Measurements from ENCODE around the gene DGKI.
"Not testable (repeated sequence)": the region's sequence is repeated elsewhere in the genome, so short reads cannot be mapped to it uniquely, and the experiment has no call there.

Gene DGKI

DNA sequence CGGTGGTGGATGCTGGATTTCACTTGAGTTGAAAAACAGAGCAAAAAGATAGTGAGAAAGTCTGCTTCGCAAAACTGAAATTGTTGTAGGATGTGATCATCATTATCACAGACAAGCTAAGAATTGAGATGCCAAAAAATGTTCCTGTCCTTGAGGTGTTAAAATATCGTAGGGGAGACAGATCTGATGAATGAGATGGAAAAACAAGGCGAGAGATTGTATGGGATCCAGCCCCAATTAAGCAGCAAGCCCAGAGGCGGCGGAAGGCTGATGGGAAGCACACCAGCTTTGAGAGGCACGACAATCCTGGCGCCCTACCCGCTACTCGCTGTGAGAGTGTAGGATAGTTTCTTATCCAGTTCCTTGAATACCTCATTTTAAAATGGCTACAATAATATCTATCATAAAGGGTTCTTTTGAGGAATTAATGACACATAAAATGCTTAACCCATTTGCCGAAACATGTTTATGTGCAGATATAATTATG lies 372.2 kb downstream of the DGKI start:
- no peak for DNase-seq (ENCODE audit: low read depth in 2 of 2)

DNA sequence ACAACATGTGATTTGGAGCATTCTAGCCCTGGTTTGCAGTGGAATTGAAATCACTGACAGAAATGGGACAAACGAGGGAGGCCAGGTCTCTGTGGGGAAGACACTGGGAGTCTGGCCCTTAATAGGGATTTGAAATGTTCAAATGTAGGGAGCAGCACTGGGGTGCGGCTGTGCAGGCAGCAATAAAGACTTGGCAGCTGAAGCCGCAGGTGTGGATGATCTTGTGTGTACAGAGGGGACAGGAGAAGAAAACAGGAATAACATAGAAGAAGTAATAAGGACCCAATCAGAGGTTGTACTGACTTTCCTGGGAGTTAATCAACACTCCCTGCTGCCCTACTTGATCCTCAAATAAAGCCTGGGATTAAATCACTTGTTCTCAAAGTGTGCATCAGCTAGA lies 375.6 kb downstream of the DGKI start:
- no peak for DNase-seq (ENCODE audit: low read depth in 2 of 2)

GRCh38 chr7:137469858-137470257 lies 376.9 kb downstream of the DGKI start:
- DNase-seq (ENCODE audit: low read depth in 2 of 2) = no peak

GRCh38 chr7:137469191-137469811 lies 377.5 kb downstream of the DGKI start:
- DNase-seq (ENCODE audit: low read depth in 2 of 2) = no peak

GRCh38 chr7:137462847-137463246 lies 383.9 kb downstream of the DGKI start:
- no peak for DNase-seq (ENCODE audit: low read depth in 2 of 2)

GRCh38 chr7:137462074-137462715 lies 384.6 kb downstream of the DGKI start:
- DNase-seq (ENCODE audit: low read depth in 2 of 2) = no peak

DNA sequence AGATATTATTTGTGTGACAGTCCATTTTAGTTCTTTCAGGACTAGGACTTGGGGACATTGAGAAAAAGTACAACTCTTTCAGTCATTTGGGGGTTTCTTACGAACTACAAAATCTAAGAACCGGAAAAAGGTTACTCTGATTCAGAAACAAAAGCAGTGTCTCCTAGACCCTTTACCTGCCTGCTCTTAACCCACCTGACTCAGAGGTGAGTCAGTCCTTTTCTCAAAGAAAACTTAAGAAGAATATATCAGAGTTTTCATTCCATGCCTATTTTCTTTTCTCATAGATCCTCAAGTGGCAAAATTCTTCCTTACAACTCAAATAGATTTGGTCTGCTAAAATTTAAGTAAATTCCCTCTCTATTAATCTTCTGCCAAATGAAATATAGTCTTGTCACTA lies 388.4 kb downstream of the DGKI start:
- DNase-seq (ENCODE audit: low read depth in 2 of 2) = no peak

GRCh38 chr7:137454767-137455166 lies 392.0 kb downstream of the DGKI start:
- no peak for DNase-seq (ENCODE audit: low read depth in 2 of 2)

- DNase-seq (ENCODE audit: low read depth in 2 of 2) = no peak
Observed at GRCh38 chr7:137454246-137454724, 392.5 kb downstream of the DGKI start.

DNA sequence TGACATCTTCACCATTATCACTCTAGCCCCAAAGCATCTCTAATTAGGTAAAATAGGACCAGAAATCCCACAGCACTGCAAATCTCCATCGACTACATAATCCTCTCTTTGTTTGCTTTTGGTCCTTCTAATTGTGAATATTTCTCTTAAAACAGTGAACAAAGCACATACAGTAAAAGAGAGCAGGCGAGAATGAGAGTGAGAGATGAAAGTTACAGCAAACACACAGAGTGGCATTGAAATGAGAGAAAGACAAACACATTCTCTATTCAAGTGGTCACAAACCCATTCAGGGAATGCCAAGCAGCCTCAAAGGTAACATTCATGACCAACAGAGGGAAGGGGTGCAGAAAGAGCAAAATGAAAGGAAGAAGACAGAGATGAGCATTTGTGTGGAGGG lies 393.4 kb downstream of the DGKI start:
- no peak for DNase-seq (ENCODE audit: low read depth in 2 of 2)

- DNase-seq (ENCODE audit: low read depth in 2 of 2) = no peak
Observed at GRCh38 chr7:137449016-137449415, 397.8 kb downstream of the DGKI start.

DNA sequence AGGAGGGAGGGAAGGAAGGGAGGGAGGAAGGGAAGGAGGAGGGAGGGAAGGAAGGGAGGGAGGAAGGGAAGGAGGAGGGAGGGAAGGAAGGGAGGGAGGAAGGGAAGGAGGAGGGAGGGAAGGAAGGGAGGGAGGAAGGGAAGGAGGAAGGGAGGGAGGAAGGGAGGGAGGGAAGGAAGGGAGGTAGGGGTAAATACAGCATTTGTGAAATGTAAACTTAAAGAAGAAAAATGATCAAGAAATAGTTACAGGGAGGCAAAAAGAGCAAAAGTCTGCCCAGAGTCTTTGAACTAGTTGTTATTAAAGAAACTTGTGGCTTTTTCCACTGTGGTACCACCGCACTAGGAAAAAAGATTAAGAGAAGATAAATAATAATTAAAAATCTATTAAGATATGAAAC lies 398.2 kb downstream of the DGKI start:
- not testable (repeated sequence) for DNase-seq (ENCODE audit: low read depth in 2 of 2)

DNA sequence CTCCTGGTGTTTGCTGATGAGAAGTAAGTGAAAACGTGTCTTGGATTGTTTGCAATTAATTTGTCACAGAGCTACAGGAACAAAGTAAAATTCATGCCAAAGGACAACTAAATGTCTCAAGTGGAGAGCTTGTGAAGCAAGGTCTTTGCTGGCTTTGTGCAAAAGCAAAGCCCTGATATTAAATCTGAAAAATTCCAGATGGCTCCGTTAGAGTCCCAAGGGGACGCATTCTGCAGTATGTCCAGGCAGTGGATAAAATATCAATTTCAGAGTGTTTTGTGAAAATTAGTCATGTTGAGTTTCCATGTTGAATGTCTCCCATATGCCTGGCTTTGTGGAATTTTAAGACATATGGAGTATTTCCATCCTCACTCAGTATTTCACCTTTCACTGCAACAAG lies 400.7 kb downstream of the DGKI start:
- DNase-seq (ENCODE audit: low read depth in 2 of 2) = no peak

- no peak for DNase-seq (ENCODE audit: low read depth in 2 of 2)
Observed at GRCh38 chr7:137445268-137445667, 401.5 kb downstream of the DGKI start.

DNA sequence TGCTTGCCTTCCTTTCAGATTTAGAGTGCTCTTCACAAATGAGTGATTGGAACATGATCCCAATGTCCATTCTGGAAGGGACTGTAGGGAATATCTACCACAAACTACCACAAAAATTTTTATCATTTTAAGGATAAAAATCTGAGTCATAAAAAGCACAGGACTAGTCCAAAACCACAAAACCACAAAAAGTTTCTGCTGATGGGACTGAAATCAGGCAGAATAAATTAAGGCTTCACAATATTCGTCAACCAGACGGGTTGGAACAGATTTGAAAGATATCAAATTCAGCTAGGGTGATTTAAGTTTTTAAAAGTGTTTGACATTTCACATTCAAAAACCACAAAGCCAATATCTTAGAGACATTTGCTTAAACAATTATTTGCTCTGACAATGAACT lies 403.2 kb downstream of the DGKI start:
- no peak for DNase-seq (ENCODE audit: low read depth in 2 of 2)

GRCh38 chr7:137441451-137441850 lies 405.3 kb downstream of the DGKI start:
- DNase-seq (ENCODE audit: low read depth in 2 of 2) = no peak

GRCh38 chr7:137439829-137440825 lies 406.6 kb downstream of the DGKI start:
- no peak for DNase-seq (ENCODE audit: low read depth in 2 of 2)

DNA sequence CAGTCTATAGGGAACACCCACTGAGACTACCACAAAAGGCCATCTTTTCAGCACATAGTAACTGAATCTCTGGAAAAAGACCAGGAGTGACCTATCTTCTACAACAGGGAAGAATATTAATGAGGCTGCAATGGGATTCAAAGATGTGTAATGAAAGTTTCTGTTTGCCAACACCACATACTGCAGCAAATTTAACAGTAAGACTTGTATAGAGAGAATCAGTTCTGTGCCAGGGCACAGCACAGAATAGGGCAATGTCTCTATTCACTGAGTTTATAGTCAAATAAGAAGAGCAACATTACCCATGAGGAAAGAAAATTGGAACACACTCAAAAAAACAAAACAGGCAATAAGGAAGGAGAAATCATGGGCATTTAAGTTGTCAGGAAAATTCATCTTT lies 411.8 kb downstream of the DGKI start:
- no peak for DNase-seq (ENCODE audit: low read depth in 2 of 2)

DNA sequence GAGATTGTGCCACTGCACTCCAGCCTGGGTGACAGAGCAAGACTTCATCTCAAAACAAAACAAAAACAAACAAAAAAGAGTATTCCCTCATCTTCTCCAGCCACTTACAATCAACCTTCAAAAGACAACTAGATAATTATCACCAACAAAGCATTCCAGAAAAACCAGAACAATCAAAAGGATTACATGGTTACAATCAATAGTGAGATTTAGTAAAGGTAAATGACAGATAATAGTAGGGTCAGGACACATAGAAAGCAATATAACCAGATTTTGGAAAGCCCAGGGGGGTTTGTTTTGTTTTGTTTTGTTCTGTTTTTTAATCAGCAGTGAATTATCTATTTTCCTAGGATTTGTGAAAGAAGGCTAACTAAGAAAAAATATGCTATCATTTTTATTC lies 412.2 kb downstream of the DGKI start:
- DNase-seq (ENCODE audit: low read depth in 2 of 2) = no peak

DNA sequence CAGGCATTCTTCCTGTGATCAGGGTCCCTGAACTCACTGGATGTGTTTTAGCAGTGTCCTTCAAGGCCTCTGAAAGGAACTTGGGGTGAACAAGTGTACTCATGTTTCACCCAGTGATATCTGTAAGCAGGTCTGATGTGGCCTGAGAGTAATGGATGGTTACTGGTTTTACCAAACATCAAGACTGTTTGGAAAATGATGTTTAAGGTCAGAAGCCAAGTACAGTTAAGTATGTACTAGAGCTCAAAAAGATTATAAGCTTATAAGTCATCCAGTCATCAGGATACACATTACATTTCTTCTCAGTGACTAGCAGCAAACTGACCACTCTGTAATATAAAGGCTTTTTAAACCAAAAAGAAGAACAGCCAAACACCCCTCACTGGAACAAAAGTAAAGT lies 423.5 kb downstream of the DGKI start:
- DNase-seq (ENCODE audit: low read depth in 2 of 2) = no peak

DNA sequence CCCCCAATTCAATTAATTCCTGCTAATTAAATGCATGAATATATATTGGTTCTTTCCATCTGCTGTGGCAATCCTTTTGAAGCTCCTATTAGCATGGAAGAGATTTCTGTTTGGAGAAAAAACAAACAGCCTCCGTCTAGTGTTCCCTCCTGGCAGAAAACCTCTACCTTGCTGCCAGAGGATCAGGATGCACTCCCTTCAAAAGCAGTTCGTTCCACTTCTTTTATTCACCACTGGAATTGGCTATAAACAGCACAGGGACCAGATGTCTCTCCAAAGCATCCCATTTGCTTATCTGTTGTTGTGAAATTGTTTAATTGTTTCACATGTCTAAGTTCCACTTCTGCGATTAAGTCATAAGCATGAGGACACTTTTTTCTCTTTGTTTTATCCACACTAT lies 425.4 kb downstream of the DGKI start:
- DNase-seq (ENCODE audit: low read depth in 2 of 2) = no peak

- no peak for DNase-seq (ENCODE audit: low read depth in 2 of 2)
Observed at GRCh38 chr7:137418841-137419240, 427.9 kb downstream of the DGKI start.

Data from stimulated activated CD4-positive, alpha-beta T cell treated with anti-CD3 and anti-CD28 coated beads, Interleukin-12 subunit alpha, Interleukin-12 subunit beta, amount 100 ng/mL, for 24 hours (primary cell).